Measurements from ENCODE around the gene RPS15.

GRCh38 chr19:1467490-1468273 is 29.5 kb downstream of the RPS15 start:
- TF ChIP-seq EZH2phosphoT487 (IDR thresholded peaks at IDR 0.05; ENCODE audit: borderline replicate concordance, low read length): no peak
- TF ChIP-seq, protein P1, sequence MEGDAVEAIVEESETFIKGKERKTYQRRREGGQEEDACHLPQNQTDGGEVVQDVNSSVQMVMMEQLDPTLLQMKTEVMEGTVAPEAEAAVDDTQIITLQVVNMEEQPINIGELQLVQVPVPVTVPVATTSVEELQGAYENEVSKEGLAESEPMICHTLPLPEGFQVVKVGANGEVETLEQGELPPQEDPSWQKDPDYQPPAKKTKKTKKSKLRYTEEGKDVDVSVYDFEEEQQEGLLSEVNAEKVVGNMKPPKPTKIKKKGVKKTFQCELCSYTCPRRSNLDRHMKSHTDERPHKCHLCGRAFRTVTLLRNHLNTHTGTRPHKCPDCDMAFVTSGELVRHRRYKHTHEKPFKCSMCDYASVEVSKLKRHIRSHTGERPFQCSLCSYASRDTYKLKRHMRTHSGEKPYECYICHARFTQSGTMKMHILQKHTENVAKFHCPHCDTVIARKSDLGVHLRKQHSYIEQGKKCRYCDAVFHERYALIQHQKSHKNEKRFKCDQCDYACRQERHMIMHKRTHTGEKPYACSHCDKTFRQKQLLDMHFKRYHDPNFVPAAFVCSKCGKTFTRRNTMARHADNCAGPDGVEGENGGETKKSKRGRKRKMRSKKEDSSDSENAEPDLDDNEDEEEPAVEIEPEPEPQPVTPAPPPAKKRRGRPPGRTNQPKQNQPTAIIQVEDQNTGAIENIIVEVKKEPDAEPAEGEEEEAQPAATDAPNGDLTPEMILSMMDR (IDR thresholded peaks at IDR 0.05; ENCODE audit: low read depth, low read length, poor library complexity, severe bottlenecking): no peak

All from DOHH2 (cell line).